ENCODE measurements around the gene C19orf73. TPM values are rescaled to one million over a fixed set of nuclear protein-coding genes. Genes with fewer than 3 reads are reported as not detected.
"Not testable (repeated sequence)": the region's sequence is repeated elsewhere in the genome, so short reads cannot be mapped to it uniquely, and the experiment has no call there.

C19orf73 gene
- total and polyA plus RNA-seq, 3 experiments from 2014 or later, result 1.4 to 3.1 (median 2.5) TPM

- H3K9me3 Mint-ChIP-seq; H3K36me3 Mint-ChIP-seq; DNase-seq; H3K9me3 ChIP-seq (ENCODE audit: low read length); H3K36me3 ChIP-seq (ENCODE audit: insufficient read depth, low read length); H3K4me3 ChIP-seq (ENCODE audit: low read length); H3K27ac ChIP-seq (ENCODE audit: low read depth, low read length); H3K27ac Mint-ChIP-seq: not testable (repeated sequence)
- peaks cover 38% of the 10 kb centered on the region for H3K4me1 ChIP-seq (ENCODE audit: insufficient read depth, low read length)
- POLR2A ChIA-PET, result interaction anchor here (0.8 kb wide), 1 partner anchor 191 kb away, joined by 4 read pairs; no protein-coding TSS in a partner anchor
- CTCF ChIA-PET, result interaction anchor here (1.2 to 5.1 kb wide), 8 partner anchors 13 to 153 kb away, joined by 3 to 39 read pairs (median 6); partner anchors contain the start of gene RUVBL2
- peak overlapping the region in 1 of 7 donors; percentile 82 for H3K4me3 Mint-ChIP-seq
- H3K27me3 Mint-ChIP-seq, result peaks cover 37 to 61% of the 10 kb centered on the region in 2 donors
- H3K27me3 ChIP-seq (ENCODE audit: insufficient read depth, low read length, poor library complexity, severe bottlenecking), result peaks cover 38% of the 10 kb centered on the region
- H3K4me1 Mint-ChIP-seq, result peaks cover 34 to 43% (median 36%) of the 10 kb centered on the region in 3 donors
These were observed 27.4 kb upstream of the C19orf73 start for GRCh38 chr19:49146408-49146770.

- Mint-ChIP-seq H3K4me1 (peaks cover 30 to 39% (median 32%) of the 10 kb centered on the region in 3 donors), H3K9me3 (no peaks in the 10 kb centered on the region), H3K4me3 (peak overlapping the region in 2 of 7 donors; percentile 13 to 82), H3K27me3 (peaks cover 34 to 58% of the 10 kb centered on the region in 2 donors), H3K27ac (no peak overlapping the region), H3K36me3 (no peaks in the 10 kb centered on the region)
- DNase-seq, result peak; percentile 57 to 81 (median 72)
- no peaks in the 10 kb centered on the region for H3K36me3 ChIP-seq (ENCODE audit: insufficient read depth, low read length)
- CTCF ChIA-PET, result interaction anchor here (0.6 to 5.1 kb wide), 14 partner anchors 10 to 152 kb away, joined by 3 to 39 read pairs (median 4); partner anchors contain the start of genes LIN7B and RUVBL2
- H3K9me3 ChIP-seq (ENCODE audit: low read length), result no peaks in the 10 kb centered on the region
- POLR2A ChIA-PET, result interaction anchor here (0.8 kb wide), 1 partner anchor 190 kb away, joined by 4 read pairs; no protein-coding TSS in a partner anchor
- peaks cover 32% of the 10 kb centered on the region for H3K4me1 ChIP-seq (ENCODE audit: insufficient read depth, low read length)
- no peak overlapping the region for H3K4me3 ChIP-seq (ENCODE audit: low read length)
- no peak overlapping the region for H3K27ac ChIP-seq (ENCODE audit: low read depth, low read length)
- H3K27me3 ChIP-seq (ENCODE audit: insufficient read depth, low read length, poor library complexity, severe bottlenecking), result peaks cover 33% of the 10 kb centered on the region
These were observed 26.8 kb upstream of the C19orf73 start for GRCh38 chr19:49145573-49146407.

- Histone ChIP-seq H3K36me3 (ENCODE audit: insufficient read depth, low read length) (no peaks in the 10 kb centered on the region), H3K27me3 (ENCODE audit: insufficient read depth, low read length, poor library complexity, severe bottlenecking) (peaks cover 10% of the 10 kb centered on the region), H3K9me3 (ENCODE audit: low read length) (no peaks in the 10 kb centered on the region), H3K27ac (ENCODE audit: low read depth, low read length) (no peak overlapping the region), H3K4me3 (ENCODE audit: low read length) (no peak overlapping the region), H3K4me1 (ENCODE audit: insufficient read depth, low read length) (peaks cover 10% of the 10 kb centered on the region)
- DNase-seq, result peak in 4 of 5 donors; percentile 19 to 60 (median 30)
- peaks cover 20 to 33% of the 10 kb centered on the region in 2 donors for H3K27me3 Mint-ChIP-seq
- no peaks in the 10 kb centered on the region for H3K36me3 Mint-ChIP-seq
- POLR2A ChIA-PET, result no interaction called here
- no peaks in the 10 kb centered on the region for H3K9me3 Mint-ChIP-seq
- peak overlapping the region in 2 of 8 donors; percentile 8 to 43 for H3K27ac Mint-ChIP-seq
- CTCF ChIA-PET, result interaction anchor here (5.1 kb wide), 1 partner anchor 45 kb away, joined by 39 read pairs; no protein-coding TSS in a partner anchor
- H3K4me3 Mint-ChIP-seq, result peak overlapping the region in 6 of 7 donors; percentile 6 to 78 (median 62)
- peaks cover 16 to 18% (median 16%) of the 10 kb centered on the region in 3 donors for H3K4me1 Mint-ChIP-seq
These were observed 24.0 kb upstream of the C19orf73 start for GRCh38 chr19:49142866-49143335.

DNA sequence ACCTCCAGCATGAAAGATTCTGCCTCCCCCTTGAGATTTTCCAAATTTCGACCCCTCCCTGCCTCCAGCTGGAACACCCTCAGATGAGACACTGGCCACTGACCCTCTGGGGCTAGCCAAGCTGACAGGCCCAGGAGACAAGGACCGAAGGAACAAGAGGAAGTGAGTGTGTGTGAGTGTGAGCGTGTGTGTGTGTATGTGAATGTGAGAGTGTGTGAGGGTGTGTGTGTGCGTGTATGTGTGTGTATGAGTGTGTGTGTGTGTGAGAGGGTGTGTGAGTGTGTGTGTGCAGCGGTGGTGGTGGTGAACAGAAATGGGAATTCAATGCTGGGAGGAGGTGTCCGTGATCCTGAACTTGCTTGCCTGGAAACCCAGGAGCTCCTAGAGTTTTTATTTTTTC, 22.4 kb upstream of the C19orf73 start:
- Mint-ChIP-seq H3K36me3 (peaks cover 0 to 3% (median 3%) of the 10 kb centered on the region in 3 donors), H3K4me3 (no peak overlapping the region), H3K4me1 (peaks cover 16 to 18% (median 16%) of the 10 kb centered on the region in 3 donors), H3K27ac (no peak overlapping the region), H3K27me3 (peaks cover 14 to 29% of the 10 kb centered on the region in 2 donors), H3K9me3 (no peaks in the 10 kb centered on the region)
- H3K4me1 ChIP-seq (ENCODE audit: insufficient read depth, low read length), result peaks cover 10% of the 10 kb centered on the region
- CTCF ChIA-PET, result no interaction called here
- H3K27ac ChIP-seq (ENCODE audit: low read depth, low read length), result no peak overlapping the region
- H3K36me3 ChIP-seq (ENCODE audit: insufficient read depth, low read length), result no peaks in the 10 kb centered on the region
- H3K9me3 ChIP-seq (ENCODE audit: low read length), result no peaks in the 10 kb centered on the region
- H3K4me3 ChIP-seq (ENCODE audit: low read length), result no peak overlapping the region
- peaks cover 10% of the 10 kb centered on the region for H3K27me3 ChIP-seq (ENCODE audit: insufficient read depth, low read length, poor library complexity, severe bottlenecking)
- POLR2A ChIA-PET, result no interaction called here
- no peak for DNase-seq

DNA sequence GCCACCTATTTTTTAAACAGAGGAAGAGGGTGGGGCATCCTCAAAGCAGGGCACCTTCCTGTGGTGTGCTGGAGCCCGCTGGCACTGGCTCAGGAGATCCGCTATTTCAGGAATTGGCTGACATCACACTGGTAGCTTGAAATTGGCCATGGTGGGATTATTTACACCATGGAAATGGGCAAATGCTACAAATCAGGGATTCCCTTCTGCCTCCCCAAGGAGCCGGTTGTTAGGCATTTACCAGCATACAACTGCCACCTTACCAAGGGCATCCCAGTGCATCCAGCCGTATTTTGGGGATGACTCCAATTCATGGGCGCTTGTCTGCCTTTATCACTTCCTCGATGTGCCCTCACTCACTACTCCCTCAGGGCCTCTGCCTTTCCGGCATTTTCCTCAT, 22.0 kb upstream of the C19orf73 start:
- Histone ChIP-seq H3K9me3 (ENCODE audit: low read length) (no peaks in the 10 kb centered on the region), H3K4me3 (ENCODE audit: low read length) (no peak overlapping the region), H3K27ac (ENCODE audit: low read depth, low read length) (no peak overlapping the region), H3K4me1 (ENCODE audit: insufficient read depth, low read length) (peaks cover 6% of the 10 kb centered on the region), H3K36me3 (ENCODE audit: insufficient read depth, low read length) (no peaks in the 10 kb centered on the region), H3K27me3 (ENCODE audit: insufficient read depth, low read length, poor library complexity, severe bottlenecking) (peaks cover 6% of the 10 kb centered on the region)
- POLR2A ChIA-PET, result no interaction called here
- H3K9me3 Mint-ChIP-seq, result no peaks in the 10 kb centered on the region
- no peak overlapping the region for H3K4me3 Mint-ChIP-seq
- H3K36me3 Mint-ChIP-seq, result peaks cover 0 to 3% (median 3%) of the 10 kb centered on the region in 3 donors
- CTCF ChIA-PET, result no interaction called here
- H3K4me1 Mint-ChIP-seq, result peaks cover 12 to 16% (median 14%) of the 10 kb centered on the region in 3 donors
- H3K27me3 Mint-ChIP-seq, result peaks cover 12 to 27% of the 10 kb centered on the region in 2 donors
- DNase-seq, result no peak
- H3K27ac Mint-ChIP-seq, result no peak overlapping the region

DNA sequence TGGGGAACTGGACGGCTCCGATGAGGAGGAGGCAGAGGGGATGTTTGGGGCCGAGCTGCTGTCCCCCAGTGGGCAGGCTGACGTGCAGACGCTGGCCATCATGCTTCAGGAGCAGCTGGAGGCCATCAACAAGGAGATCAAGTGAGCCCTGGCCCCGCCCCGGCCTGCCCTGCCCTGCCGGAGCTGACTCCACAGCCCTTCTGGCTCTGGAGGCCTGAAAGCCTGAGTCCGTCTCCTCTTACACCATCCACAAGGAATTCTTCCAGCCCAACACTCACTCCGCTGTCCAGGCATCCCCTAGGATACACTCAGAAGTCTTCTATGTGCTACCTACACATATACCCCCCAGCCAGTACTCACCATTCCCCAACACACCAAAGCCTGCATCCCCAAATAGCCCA, 17.8 kb upstream of the C19orf73 start:
- DNase-seq, result no peak
- H3K4me1 ChIP-seq (ENCODE audit: insufficient read depth, low read length), result peaks cover 8% of the 10 kb centered on the region
- peaks cover 0 to 3% (median 3%) of the 10 kb centered on the region in 3 donors for H3K36me3 Mint-ChIP-seq
- H3K4me3 Mint-ChIP-seq, result peak overlapping the region in 1 of 7 donors; percentile 6
- CTCF ChIA-PET, result no interaction called here
- no peak overlapping the region for H3K4me3 ChIP-seq (ENCODE audit: low read length)
- H3K9me3 ChIP-seq (ENCODE audit: low read length), result no peaks in the 10 kb centered on the region
- no peaks in the 10 kb centered on the region for H3K36me3 ChIP-seq (ENCODE audit: insufficient read depth, low read length)
- peaks cover 6 to 17% (median 8%) of the 10 kb centered on the region in 3 donors for H3K4me1 Mint-ChIP-seq
- peaks cover 9 to 10% of the 10 kb centered on the region in 2 donors for H3K27me3 Mint-ChIP-seq
- no peaks in the 10 kb centered on the region for H3K27me3 ChIP-seq (ENCODE audit: insufficient read depth, low read length, poor library complexity, severe bottlenecking)
- POLR2A ChIA-PET, result no interaction called here
- no peak overlapping the region for H3K27ac ChIP-seq (ENCODE audit: low read depth, low read length)
- no peaks in the 10 kb centered on the region for H3K9me3 Mint-ChIP-seq
- no peak overlapping the region for H3K27ac Mint-ChIP-seq

GRCh38 chr19:49135686-49136085, 16.7 kb upstream of the C19orf73 start:
- no peaks in the 10 kb centered on the region for H3K9me3 ChIP-seq (ENCODE audit: low read length)
- Mint-ChIP-seq H3K27ac (no peak overlapping the region), H3K27me3 (peaks cover 7 to 10% of the 10 kb centered on the region in 2 donors), H3K36me3 (peaks cover 0 to 3% (median 3%) of the 10 kb centered on the region in 3 donors), H3K4me3 (no peak overlapping the region), H3K4me1 (peaks cover 6 to 17% (median 8%) of the 10 kb centered on the region in 3 donors), H3K9me3 (no peaks in the 10 kb centered on the region)
- DNase-seq, result no peak
- no peaks in the 10 kb centered on the region for H3K27me3 ChIP-seq (ENCODE audit: insufficient read depth, low read length, poor library complexity, severe bottlenecking)
- H3K4me1 ChIP-seq (ENCODE audit: insufficient read depth, low read length), result peaks cover 8% of the 10 kb centered on the region
- CTCF ChIA-PET, result interaction anchor here (1.6 to 2.9 kb wide), 2 partner anchors 9 to 21 kb away, joined by 5 to 10 read pairs; partner anchors contain the start of gene LIN7B
- no peak overlapping the region for H3K4me3 ChIP-seq (ENCODE audit: low read length)
- POLR2A ChIA-PET, result no interaction called here
- H3K36me3 ChIP-seq (ENCODE audit: insufficient read depth, low read length), result no peaks in the 10 kb centered on the region
- no peak overlapping the region for H3K27ac ChIP-seq (ENCODE audit: low read depth, low read length)
